ENCODE measurements around the gene DPEP1. TPM values are rescaled to one million over a fixed set of nuclear protein-coding genes. Genes with fewer than 3 reads are reported as not detected.
A peak's percentile ranks its signal among the peaks of the same experiment; 100 is the strongest.

The DPEP1 gene
- total RNA-seq, 1 donor from 2014 or later, result 3.9 TPM

DNA sequence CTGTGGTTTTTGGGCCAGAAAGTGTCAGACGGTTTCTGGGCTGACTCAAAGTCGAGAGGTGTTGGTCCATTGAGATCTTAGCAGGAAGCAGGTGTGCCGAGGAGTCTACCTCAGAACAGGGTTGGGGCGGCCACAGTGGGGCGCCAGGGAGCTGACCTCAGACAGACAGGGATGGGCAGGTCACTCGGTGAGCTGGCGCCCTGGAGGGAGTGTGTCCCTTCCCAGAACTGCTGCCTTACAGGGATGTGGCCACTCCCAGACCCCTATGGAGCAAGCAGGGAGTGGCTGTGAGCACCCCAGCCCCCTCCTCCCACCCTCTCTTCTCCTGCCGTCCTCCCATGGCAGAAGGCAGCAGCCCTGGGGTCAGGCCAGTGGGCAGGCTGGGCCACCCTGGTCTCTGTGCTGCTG, 14.0 kb upstream of the DPEP1 start:
- DNase-seq, result no peak

DNA sequence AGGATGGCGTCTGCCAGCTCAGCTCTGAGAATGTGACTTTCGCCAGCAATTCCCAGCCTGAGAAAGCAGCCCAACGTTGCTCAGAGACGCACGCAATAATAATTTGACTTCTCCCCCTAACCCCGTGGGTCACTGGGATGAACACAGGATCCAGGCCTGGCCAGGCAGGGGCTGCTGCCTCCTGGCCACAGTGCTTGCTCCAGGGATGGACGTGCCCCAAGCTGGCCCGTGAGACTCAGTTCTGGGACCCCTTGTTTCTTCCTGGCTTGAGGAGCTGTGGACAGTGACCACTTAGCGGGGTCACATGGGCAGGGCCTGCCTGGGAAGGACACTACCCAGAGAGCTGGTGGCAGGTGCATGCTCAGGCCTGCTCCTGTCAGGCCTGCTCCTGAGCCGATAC, 13.5 kb upstream of the DPEP1 start:
- no peak for DNase-seq

- DNase-seq, result no peak
Measured at GRCh38 chr16:89600427-89600826, 13.0 kb upstream of the DPEP1 start.

- no peak for DNase-seq
Measured at GRCh38 chr16:89600956-89601355, 12.5 kb upstream of the DPEP1 start.

DNA sequence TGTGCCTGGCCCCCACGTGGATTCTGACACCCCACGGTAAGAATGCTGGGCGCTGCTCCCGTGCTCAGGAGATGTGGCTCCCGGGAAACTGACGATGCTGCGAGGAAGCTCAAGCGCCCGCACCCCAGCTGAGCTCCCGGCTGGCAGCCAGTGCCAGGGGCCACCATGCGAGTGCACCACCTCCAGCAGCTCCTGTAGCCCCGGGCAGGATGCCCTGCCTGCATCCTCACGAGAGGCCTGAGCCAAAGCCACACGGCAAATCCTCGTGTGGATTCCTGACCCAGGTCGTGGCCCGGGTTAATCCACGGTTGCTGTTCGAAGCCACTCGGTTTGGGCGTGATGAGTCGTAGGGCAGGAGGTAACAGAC, 11.6 kb upstream of the DPEP1 start:
- DNase-seq, result no peak

DNA sequence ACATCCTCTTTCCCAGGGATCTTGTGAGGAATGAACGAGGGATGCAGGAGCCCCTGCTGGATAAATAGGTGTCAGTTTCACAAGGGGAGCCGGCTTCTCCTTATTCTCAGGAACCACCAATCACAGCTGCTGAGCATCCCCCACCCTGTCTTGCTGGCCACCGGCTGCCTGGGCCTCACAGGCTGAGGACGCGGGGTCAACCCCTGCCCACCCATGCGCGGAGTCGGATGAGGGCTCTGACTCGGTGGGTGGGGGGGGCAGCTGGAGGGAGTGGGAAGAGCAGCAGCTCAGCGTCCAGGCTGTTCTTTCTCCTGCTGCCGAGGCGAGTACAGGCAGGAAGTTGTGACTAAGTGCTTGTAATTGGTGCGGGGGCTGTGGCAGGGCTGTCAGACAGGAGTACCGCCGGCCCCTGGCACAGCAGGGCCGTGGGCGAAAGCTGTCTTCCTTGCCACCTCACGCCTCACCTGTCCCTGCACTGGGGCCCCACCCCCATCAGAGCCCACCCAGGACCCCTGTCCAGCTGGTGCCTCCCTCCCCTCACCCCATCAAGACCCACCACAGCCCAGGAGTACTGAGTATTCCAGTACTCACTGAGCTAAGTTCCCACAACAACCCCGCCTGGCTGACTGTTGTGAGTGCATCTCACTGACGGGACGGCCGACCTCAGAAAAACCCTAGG, 11.0 kb upstream of the DPEP1 start:
- DNase-seq, result peak; percentile 71

DNA sequence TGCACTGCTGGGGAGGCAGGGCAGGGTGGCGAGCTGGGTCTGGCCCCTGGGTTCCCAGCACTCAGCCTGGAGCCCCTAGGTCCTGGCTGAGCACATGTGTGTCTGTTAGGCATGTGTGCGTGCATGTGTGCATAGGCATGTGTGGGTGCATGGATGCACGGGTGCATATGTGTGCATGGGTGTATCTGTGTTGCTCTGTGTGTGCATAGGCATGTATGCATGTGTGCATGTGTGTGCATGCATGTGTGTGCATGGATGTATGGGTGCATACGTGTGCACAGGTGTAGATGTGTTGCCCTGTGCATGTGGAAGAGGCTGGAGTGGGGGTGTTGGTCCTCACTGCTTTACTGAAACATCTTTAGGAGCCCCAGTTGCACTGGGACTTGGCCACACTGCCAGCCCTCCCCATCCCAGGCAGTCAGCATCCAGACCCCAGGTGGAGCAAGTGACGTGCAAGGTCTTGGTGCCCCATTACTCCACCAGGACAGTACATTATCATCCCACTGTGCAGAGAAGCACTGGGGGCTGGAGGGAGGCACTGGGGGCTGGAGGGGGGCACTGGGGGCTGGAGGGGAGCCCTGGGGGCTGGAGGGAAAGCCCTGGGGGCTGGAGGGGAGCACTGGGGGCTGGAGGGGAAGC, 10.4 kb upstream of the DPEP1 start:
- DNase-seq, result no peak

DNA sequence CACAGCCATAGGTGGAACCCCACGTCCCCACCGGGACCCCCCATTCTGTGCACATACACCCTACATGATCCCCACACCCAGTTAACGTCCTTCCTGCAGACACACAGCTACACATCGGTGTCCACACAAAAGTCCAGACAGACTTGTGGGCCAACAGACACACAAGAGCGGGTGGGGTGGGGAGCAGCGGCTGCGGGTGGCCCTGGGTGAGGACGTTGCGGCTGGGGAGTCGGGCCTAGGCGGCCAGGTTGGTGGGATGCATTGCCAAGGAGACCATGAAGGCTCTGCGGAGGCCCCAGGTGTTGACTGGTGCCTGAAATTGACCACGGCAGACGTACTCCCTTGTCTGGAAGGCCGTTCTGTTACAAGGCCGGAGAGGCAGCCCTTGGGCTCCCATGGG, 8.7 kb upstream of the DPEP1 start:
- DNase-seq, result no peak

DNA sequence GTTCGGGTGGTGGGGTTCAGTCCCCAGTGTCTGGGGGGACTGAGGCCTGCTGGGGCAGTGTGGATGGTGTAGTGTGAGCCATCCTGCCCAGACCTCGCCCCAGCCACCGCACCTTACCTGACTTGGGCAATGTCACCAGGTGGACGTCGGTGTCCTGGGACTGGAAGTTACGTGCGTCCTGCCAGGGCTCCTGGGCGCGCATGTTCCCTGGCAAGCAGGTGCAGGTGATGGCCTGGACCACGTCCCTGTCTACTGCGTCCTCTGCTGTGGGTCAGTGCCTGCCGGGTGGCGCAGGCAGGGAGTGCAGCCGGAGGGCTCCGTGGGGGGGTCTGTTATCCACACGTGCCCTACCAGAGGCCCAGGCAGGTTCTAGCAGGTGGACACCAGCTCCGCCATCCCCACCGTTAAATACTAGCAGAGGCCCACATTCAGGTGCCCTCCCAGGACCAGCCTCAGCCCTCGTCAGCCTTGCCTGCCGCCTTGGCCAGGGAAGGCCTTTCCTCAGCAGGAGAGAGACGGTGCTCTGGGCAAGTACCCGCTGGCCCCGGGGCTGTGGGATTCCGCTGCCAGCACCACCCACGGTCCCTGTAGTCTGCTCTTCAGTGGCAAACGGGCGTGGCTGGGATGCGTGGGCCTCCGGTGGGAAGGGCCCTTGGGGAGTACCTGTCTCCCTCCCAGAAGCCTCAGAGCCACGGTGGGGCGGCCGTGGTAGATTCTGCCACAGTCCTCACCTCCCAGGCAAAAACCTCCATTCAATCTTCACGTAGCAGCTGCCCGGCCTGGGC, 8.1 kb upstream of the DPEP1 start:
- DNase-seq, result no peak

DNA sequence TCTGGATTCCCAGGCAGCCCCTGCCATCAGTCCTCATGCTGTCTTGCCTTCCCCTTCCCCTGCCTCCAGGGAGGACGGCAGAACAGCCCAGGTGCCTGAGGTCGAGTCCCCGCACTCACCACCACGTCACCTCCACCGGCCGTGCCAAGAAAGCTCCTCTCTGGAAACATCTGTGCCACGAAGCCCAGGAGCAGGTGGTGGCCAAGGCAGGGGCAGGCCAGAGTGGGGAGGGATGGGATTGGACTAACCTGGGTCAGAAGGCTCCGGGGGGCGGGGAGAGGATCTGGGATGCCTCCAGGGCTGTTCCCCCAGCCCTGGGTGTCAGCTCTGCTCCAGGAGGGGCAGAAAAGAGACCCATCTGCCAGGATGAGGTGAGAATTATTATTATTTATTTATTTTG, 7.4 kb upstream of the DPEP1 start:
- DNase-seq, result no peak

DNA sequence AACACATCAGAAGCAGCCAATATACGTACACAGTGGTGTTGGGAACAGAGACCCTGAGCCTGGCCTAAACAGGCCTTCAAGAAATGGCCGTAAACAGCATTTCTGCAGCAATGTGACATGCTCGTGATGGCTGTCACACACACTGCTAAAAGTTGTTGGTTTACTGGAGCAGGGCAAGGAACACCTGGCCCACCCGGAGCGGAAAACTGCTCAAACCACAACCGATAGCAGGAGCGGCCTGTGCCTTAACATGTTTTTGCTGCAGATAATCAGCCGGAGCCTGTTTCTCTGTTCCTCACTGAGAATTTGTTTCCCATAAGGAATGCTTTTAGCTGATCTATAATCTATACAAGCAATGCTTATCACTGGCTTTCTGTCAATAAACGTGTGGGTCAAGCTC, 6.0 kb upstream of the DPEP1 start:
- no peak for DNase-seq

- no peak for DNase-seq
Measured at GRCh38 chr16:89607937-89608740, 5.3 kb upstream of the DPEP1 start.

- DNase-seq, result no peak
Measured at GRCh38 chr16:89610108-89610453, 3.4 kb upstream of the DPEP1 start.

- no peak for DNase-seq
Measured at GRCh38 chr16:89612415-89613166, 851 bp upstream of the DPEP1 start.

DNA sequence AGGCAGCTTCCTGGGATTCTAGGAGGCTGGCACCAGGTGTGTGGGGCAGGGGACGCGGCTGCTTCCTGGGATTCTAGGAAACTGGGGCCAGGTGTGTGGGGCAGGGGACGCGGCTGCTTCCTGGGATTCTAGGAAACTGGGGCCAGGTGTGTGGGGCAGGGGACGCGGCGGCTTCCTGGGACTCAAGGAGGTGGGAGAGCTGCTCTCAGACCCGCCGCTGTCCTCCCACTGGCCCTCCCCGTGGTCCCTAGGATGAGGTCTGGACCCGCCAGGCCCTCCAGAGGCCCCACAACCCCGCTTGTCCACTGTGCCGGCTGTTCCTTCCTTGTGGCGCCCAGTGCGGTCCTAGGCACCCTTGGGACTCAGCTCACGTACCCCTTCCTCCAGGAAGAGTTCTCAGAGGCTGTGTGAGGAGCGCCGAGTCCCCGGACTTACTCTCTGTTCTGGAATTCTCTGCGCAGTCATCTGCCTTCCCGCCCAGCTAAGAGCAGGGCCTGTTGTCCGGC, 565 bp downstream of the DPEP1 start:
- DNase-seq, result no peak

GRCh38 chr16:89615176-89615575, 1.7 kb downstream of the DPEP1 start:
- no peak for DNase-seq

DNA sequence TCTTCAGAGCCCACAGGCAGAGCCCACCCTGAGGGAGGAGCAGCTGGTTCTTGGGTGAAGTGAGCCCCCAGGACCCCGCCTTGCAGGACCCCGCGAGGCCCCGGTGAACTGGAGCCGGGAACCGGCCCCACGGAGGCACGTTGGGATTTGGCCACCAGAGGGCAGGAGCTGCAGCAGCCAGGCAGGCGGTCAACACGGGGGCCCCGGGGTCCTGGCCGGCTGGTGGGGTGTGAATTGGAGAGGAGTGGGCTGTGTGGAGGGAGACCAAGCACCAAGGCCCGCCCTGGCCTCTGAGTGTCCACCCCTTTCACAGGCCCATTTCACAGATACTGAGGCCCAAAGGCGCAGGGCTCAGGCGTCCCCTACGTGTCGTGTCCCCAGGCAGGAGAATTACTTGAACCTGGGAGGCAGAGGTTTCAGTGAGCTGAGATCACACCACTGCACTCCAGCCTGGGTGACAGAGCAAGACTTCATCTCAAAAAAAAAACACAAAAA, 2.2 kb downstream of the DPEP1 start:
- DNase-seq, result no peak

- no peak for DNase-seq
Measured at GRCh38 chr16:89616623-89617022, 3.2 kb downstream of the DPEP1 start.

GRCh38 chr16:89617036-89617435, 3.6 kb downstream of the DPEP1 start:
- DNase-seq, result no peak

GRCh38 chr16:89618109-89618998, 4.9 kb downstream of the DPEP1 start:
- no peak for DNase-seq

DNA sequence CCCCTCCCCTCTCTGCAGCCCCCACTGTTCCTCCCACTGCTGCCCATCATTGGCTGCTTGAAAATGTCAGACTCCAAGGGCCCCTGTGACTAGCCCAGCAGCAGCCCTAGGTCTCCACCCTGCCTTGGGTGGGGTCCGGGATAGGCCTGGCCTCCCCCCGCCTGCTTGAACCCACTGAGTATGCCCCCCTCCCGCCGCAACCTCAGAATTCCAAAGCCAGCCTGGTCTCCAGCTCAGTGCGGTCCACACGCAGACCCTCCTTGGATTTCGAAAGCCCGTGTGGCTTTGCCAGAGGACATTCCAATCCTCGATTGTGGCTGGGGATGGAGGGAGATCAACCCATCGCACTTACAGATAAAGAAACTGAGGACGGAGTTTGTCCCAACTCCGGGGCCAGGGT, 6.4 kb downstream of the DPEP1 start:
- DNase-seq, result no peak
